GM12891 (cell line): ENCODE data around the gene NFKB1.

Experiments
- POLR2A ChIP-seq: IDR thresholded peaks from 2 replicates; pipeline ENCODE4 v1.6.1; 2011; ENCODE audit warnings: low read depth, low read length, control low read depth
- POLR2AphosphoS5 ChIP-seq: IDR thresholded peaks from 2 replicates; pipeline ENCODE4 v1.6.1; 2011; ENCODE audit warnings: low read depth, low read length, control low read depth
- SPI1 ChIP-seq: IDR thresholded peaks from 2 replicates; pipeline ENCODE4 v1.6.1; 2011; ENCODE audit warnings: low read depth, low read length, control low read depth
- TAF1 ChIP-seq: IDR thresholded peaks from 2 replicates; pipeline ENCODE4 v1.6.1; 2011; ENCODE audit warnings: low read depth, low read length, control low read depth

- TF ChIP-seq POLR2AphosphoS5 (no peak), TAF1 (no peak), POLR2A (no peak), SPI1 (no peak)
These were observed 98.7 kb downstream of the NFKB1 start for GRCh38 chr4:102599886-102600285.
